K562 treated with DMSO at 1 percent for 4 hours (cell line): ENCODE measurements around the gene CAB39. TPM values are rescaled to one million over a fixed set of nuclear protein-coding genes. Genes with fewer than 3 reads are reported as not detected.

Experiments used
- total RNA-seq: library from RNA; unstranded; fragments of 300-600 nt; gene quantifications from 2 replicates; pipeline ENCODE4 v1.2.3, GENCODE V29; 2022; ENCODE audit not compliant: insufficient read depth

The CAB39 gene
- total RNA-seq: 32.4 and 40.8 TPM in 2 replicates

DNA sequence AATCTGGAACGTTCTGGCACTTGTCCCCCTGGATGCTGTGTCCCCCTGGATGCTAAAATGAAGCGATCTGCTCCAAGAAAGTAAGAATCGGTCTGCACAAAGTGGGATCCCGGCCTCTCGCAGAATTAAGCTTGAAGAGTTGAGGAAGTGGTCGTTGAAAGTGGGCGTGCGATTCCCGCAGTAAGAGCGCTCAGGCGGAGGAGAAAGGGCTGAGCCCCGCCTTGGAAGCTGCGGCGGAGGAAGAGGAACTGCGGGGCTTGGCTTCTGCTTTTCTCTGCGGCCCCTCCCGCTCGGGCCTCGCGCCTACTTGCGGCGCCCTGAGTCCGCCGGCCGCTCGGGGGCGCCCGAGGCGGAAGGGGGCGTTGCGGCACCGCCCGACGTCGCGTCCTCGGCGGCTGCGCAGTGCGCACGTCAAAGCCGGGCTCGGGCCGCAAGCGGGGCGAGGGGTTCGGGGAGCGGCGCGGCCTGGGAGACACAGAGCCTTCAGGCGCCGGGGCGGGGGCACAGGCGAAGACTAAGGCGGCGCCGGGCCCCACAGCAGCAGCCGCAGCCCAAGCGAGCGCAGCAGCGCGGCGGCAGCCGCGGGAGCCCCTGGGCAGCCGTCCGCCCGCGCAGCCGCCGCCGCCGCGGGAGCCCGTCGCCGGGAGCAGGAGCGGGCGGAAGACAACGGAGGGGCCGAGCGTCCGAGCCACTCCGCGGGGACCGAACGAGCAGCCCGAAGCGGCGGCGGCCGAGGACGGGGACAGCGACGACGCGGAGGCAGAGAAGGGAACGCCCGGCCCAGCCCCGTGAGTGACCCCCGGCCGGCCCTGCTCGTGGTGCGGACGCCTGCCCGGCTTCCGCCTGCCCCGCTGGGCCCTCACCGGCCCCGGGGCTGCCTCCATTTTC is at the start of gene CAB39:
Gene CAB39, plus strand, starts transcription at position 400 of the 888 bp plus-strand sequence. CDS start 47,160 bp downstream, outside the sequence.

DNA sequence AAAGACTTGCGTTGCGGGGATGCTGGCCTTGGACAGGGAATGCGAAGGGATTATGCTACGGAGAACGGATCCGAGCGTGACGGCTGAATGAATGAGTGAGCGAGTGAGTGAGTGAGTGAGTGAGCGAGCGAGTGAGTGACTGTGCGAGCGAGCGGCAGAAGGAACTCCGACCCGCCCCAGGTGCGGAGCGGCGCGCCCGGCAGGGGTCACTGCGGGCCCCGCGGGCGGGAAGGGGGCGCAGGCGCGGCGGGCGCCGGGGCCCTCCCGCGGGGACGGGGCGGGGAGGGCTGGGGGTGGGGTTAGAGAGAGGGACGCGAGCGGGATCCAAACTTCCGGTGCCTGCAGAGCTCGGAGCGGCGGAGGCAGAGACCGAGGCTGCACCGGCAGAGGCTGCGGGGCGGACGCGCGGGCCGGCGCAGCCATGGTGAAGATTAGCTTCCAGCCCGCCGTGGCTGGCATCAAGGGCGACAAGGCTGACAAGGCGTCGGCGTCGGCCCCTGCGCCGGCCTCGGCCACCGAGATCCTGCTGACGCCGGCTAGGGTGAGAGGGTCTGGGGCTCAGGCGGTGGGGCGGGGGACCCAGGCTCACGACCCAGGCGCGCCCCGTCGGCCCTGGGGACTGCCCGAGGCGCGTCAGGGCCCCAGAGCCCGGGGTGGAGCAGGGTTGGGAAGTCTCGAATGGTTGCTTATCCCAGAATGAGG is 152.1 kb downstream of the CAB39 start, which contains the start of gene ITM2C:
Gene ITM2C, plus strand, starts transcription at position 338 of the 702 bp plus-strand sequence. Its CDS starts 84 bp downstream, at position 422.

Other genes with a start within 250 kb of the CAB39 start
- 60.9 and 66.0 TPM in 2 replicates for gene ITM2C, start 152.1 kb downstream of the CAB39 start, total RNA-seq
- not detected in 2 replicates for gene GPR55, start 212.4 kb downstream of the CAB39 start, total RNA-seq